Measurements from ENCODE around the gene H3-3A. TPM values are rescaled to one million over a fixed set of nuclear protein-coding genes. Genes with fewer than 3 reads are reported as not detected.

Gene H3-3A
- polyA plus RNA-seq, 1 of the 3 experiments (the other 2 are of a cell fraction), result 315 TPM

DNA sequence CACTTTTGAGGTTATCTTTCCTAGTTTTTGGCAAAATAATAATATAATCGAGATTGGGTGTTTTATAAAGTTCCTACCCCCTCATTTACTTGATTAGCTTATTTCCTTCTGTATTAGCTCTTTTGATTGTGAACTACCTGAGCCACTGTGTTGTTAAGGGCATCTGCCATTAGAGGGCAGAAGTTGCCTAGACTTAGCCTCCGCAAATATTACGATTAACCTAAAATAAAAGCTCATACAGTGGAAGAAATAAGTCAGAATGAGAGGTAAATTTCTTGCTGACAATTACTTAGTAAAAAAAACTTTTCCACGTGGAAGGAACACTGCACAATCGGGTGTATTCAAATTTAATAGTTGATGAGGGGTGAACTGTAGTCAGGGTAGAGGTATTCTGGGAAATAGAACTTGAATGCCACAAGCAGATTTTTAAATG lies 2.3 kb downstream of the H3-3A start:
- H2AFZ ChIP-seq (ENCODE audit: low read depth), result no peak overlapping the region
- peak; percentile 39 for DNase-seq
- peak overlapping the region; percentile 99; the same call in 1 of the 2 replicates for H3K9ac ChIP-seq
- peaks cover 76% of the 10 kb centered on the region for H3K79me2 ChIP-seq (ENCODE audit: insufficient read depth)
- ChIA-PET POLR2A (interaction anchor here (1.1 to 1.4 kb wide), 5 partner anchors 19 to 77 kb away, joined by 3 to 9 read pairs (median 4); partner anchors contain the start of gene SDE2), CTCF (interaction anchor here (0.6 to 5.8 kb wide), 60 partner anchors 10 to 623 kb away, joined by 3 to 104 read pairs (median 4); partner anchors contain the start of genes MIXL1 and SDE2)
- H3K27me3 ChIP-seq (ENCODE audit: insufficient read depth), result no peaks in the 10 kb centered on the region
- H3K4me1 ChIP-seq (ENCODE audit: control insufficient read depth in 1 of 2, insufficient read depth in 2 of 2, low read depth in 1 of 2, low read length in 1 of 2), result peaks cover 23 to 33% of the 10 kb centered on the region in 2 experiments; a peak in 3 of 4 replicates
- peaks cover 43 to 49% of the 10 kb centered on the region in 2 experiments for H3K36me3 ChIP-seq (replicated peaks in 1 of 2; ENCODE audit: control insufficient read depth in 1 of 2, insufficient read depth in 2 of 2, low read length in 1 of 2)
- WGBS (ENCODE audit: low lambda C conversion rate), result 5% methylated on average over 5 of the region's 5 CpGs
- no peaks in the 10 kb centered on the region for H3K9me2 ChIP-seq
- H4K20me1 ChIP-seq (ENCODE audit: insufficient read depth), result peaks cover 67% of the 10 kb centered on the region
- H3K9me3 ChIP-seq, result no peaks in the 10 kb centered on the region
- H3K27ac ChIP-seq (ENCODE audit: low read depth in 2 of 2, low read length in 1 of 2), result no peak overlapping the region; a peak in 1 of 4 replicates
- H3K4me2 ChIP-seq, result peak overlapping the region; percentile 77
- peak overlapping the region; percentile 85 to 94 for H3K4me3 ChIP-seq (ENCODE audit: low read depth in 2 of 2, low read length in 1 of 2)
- no peak for TF ChIP-seq RXRA (IDR thresholded peaks at IDR 0.05; ENCODE audit: borderline replicate concordance, low read depth)
- no peak for TF ChIP-seq MAX (IDR thresholded peaks at IDR 0.05; ENCODE audit: low read depth)
- TF ChIP-seq NFIC (IDR thresholded peaks at IDR 0.05; ENCODE audit: borderline replicate concordance), result no peak
- TF ChIP-seq, protein P1, sequence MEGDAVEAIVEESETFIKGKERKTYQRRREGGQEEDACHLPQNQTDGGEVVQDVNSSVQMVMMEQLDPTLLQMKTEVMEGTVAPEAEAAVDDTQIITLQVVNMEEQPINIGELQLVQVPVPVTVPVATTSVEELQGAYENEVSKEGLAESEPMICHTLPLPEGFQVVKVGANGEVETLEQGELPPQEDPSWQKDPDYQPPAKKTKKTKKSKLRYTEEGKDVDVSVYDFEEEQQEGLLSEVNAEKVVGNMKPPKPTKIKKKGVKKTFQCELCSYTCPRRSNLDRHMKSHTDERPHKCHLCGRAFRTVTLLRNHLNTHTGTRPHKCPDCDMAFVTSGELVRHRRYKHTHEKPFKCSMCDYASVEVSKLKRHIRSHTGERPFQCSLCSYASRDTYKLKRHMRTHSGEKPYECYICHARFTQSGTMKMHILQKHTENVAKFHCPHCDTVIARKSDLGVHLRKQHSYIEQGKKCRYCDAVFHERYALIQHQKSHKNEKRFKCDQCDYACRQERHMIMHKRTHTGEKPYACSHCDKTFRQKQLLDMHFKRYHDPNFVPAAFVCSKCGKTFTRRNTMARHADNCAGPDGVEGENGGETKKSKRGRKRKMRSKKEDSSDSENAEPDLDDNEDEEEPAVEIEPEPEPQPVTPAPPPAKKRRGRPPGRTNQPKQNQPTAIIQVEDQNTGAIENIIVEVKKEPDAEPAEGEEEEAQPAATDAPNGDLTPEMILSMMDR (IDR thresholded peaks at IDR 0.05), result peak; percentile 71
- TF ChIP-seq SMC3 (IDR thresholded peaks at IDR 0.05; ENCODE audit: low read depth, low read length), result peak; percentile 49; the same call in 1 of the 2 replicates
- peak; percentile 80 for TF ChIP-seq RAD21 (IDR thresholded peaks at IDR 0.05; ENCODE audit: low read length)
- peaks cover 42% of the 10 kb centered on the region for H3F3A ChIP-seq (replicated peaks; ENCODE audit: insufficient read depth)

- H3K9me2 ChIP-seq, result no peaks in the 10 kb centered on the region
- no peak overlapping the region for H3K4me3 ChIP-seq (ENCODE audit: low read depth in 2 of 2, low read length in 1 of 2)
- ChIA-PET POLR2A (interaction anchor here (0.9 kb wide), 1 partner anchor 17 kb away, joined by 4 read pairs; no protein-coding TSS in a partner anchor), CTCF (interaction anchor here (1.0 to 5.8 kb wide), 9 partner anchors 11 to 592 kb away, joined by 3 to 104 read pairs (median 11); no protein-coding TSS in a partner anchor)
- no peaks in the 10 kb centered on the region for H3K9me3 ChIP-seq
- peaks cover 83% of the 10 kb centered on the region for H3K79me2 ChIP-seq (ENCODE audit: insufficient read depth)
- H3K36me3 ChIP-seq (replicated peaks in 1 of 2; ENCODE audit: control insufficient read depth in 1 of 2, insufficient read depth in 2 of 2, low read length in 1 of 2), result peaks cover 50 to 58% of the 10 kb centered on the region in 2 experiments
- H3K4me1 ChIP-seq (ENCODE audit: control insufficient read depth in 1 of 2, insufficient read depth in 2 of 2, low read depth in 1 of 2, low read length in 1 of 2), result peaks cover 23 to 24% of the 10 kb centered on the region in 2 experiments; a peak in 3 of 4 replicates
- H3K27me3 ChIP-seq (ENCODE audit: insufficient read depth), result no peaks in the 10 kb centered on the region
- peak; percentile 27 for DNase-seq
- H2AFZ ChIP-seq (ENCODE audit: low read depth), result no peak overlapping the region
- peaks cover 81% of the 10 kb centered on the region for H4K20me1 ChIP-seq (ENCODE audit: insufficient read depth)
- peak overlapping the region; percentile 77; the same call in 1 of the 2 replicates for H3K4me2 ChIP-seq
- TF ChIP-seq SIN3A (IDR thresholded peaks at IDR 0.05; ENCODE audit: borderline replicate concordance, low read depth, low read length) (no peak), GATA2 (CRISPR knock-in tag; IDR thresholded peaks at IDR 0.05) (no peak), RFX5 (IDR thresholded peaks at IDR 0.05; ENCODE audit: low read length) (peak; percentile 69; the same call in 1 of the 2 replicates)
- H3K27ac ChIP-seq (ENCODE audit: low read depth in 2 of 2, low read length in 1 of 2), result peak overlapping the region in 1 of 2 experiments; percentile 18; a peak in 1 of 4 replicates
- H3F3A ChIP-seq (replicated peaks; ENCODE audit: insufficient read depth), result peaks cover 36% of the 10 kb centered on the region
- no peak overlapping the region for H3K9ac ChIP-seq
- 65% methylated on average over 4 of the region's 4 CpGs for WGBS (ENCODE audit: low lambda C conversion rate)
Measured at GRCh38 chr1:226066415-226067078, 4.0 kb downstream of the H3-3A start.
